ENCODE results near the gene EML4. TPM values are rescaled to one million over a fixed set of nuclear protein-coding genes. Genes with fewer than 3 reads are reported as not detected.

EML4 gene
- total RNA-seq, 1 experiment from 2014 or later, result 107 TPM

GRCh38 chr2:42198466-42198865 is 29.3 kb downstream of the EML4 start:
- TF ChIP-seq REST (IDR thresholded peaks at IDR 0.05; ENCODE audit: insufficient read depth in 1 of 2, low read depth in 2 of 2, low read length in 1 of 2) (no peak), CTCF (IDR thresholded peaks at IDR 0.05) (no peak), TCF7L2 (IDR thresholded peaks at IDR 0.05; ENCODE audit: low read depth, low read length) (no peak), SIN3A (IDR thresholded peaks at IDR 0.05; ENCODE audit: borderline replicate concordance, insufficient read depth, low read depth, low read length) (no peak), POLR2AphosphoS5 (IDR thresholded peaks at IDR 0.05; ENCODE audit: low read depth, low read length) (no peak)
- no peaks in the 10 kb centered on the region for H3K27me3 ChIP-seq (ENCODE audit: control insufficient read depth, insufficient read depth, low read length)
- in situ Hi-C loops (cut with HindIII; ENCODE audit: low pct_unique_long_range_greater_than_20kb, low sequenced_read_pairs), result no loop called here
- no peaks in the 10 kb centered on the region for H3K9me3 ChIP-seq (ENCODE audit: control insufficient read depth, insufficient read depth, low read depth, low read length)
- H3K4me3 ChIP-seq (ENCODE audit: low read depth in 2 of 2, low read length in 2 of 2), result no peak overlapping the region
- no peak for ATAC-seq
- ChIA-PET CTCF (no interaction called here), POLR2A (no interaction called here)
- DNase-seq (ENCODE audit: low read depth, low spot score), result no peak
- H3K27ac ChIP-seq (ENCODE audit: low read length), result no peak overlapping the region
- no TSS peak for BruUV-seq (replicated peaks)
- peaks cover 32% of the 10 kb centered on the region for H3K4me1 ChIP-seq (ENCODE audit: control insufficient read depth, insufficient read depth, low read length)
- intact Hi-C loops (cut with micrococcal nuclease; ENCODE audit: unreplicated experiment), result no loop called here
- H3K36me3 ChIP-seq (ENCODE audit: control insufficient read depth, insufficient read depth, low read length), result no peaks in the 10 kb centered on the region

GRCh38 chr2:42199002-42199401 is 29.8 kb downstream of the EML4 start:
- TF ChIP-seq SIN3A (IDR thresholded peaks at IDR 0.05; ENCODE audit: borderline replicate concordance, insufficient read depth, low read depth, low read length), result no peak
- TF ChIP-seq POLR2AphosphoS5 (IDR thresholded peaks at IDR 0.05; ENCODE audit: low read depth, low read length), result no peak
- TF ChIP-seq TCF7L2 (IDR thresholded peaks at IDR 0.05; ENCODE audit: low read depth, low read length), result no peak
- TF ChIP-seq REST (IDR thresholded peaks at IDR 0.05; ENCODE audit: insufficient read depth in 1 of 2, low read depth in 2 of 2, low read length in 1 of 2), result no peak
- no peak for TF ChIP-seq CTCF (IDR thresholded peaks at IDR 0.05)
- Histone ChIP-seq H3K9me3 (ENCODE audit: control insufficient read depth, insufficient read depth, low read depth, low read length) (no peaks in the 10 kb centered on the region), H3K27me3 (ENCODE audit: control insufficient read depth, insufficient read depth, low read length) (no peaks in the 10 kb centered on the region), H3K4me1 (ENCODE audit: control insufficient read depth, insufficient read depth, low read length) (peaks cover 27% of the 10 kb centered on the region), H3K36me3 (ENCODE audit: control insufficient read depth, insufficient read depth, low read length) (no peaks in the 10 kb centered on the region), H3K4me3 (ENCODE audit: low read depth in 2 of 2, low read length in 2 of 2) (no peak overlapping the region), H3K27ac (ENCODE audit: low read length) (no peak overlapping the region)
- in situ Hi-C loops (cut with HindIII; ENCODE audit: low pct_unique_long_range_greater_than_20kb, low sequenced_read_pairs), result no loop called here
- BruUV-seq (replicated peaks), result no TSS peak
- DNase-seq (ENCODE audit: low read depth, low spot score) (no peak), ATAC-seq (no peak)
- CTCF ChIA-PET, result no interaction called here
- POLR2A ChIA-PET, result no interaction called here
- intact Hi-C loops (cut with micrococcal nuclease; ENCODE audit: unreplicated experiment), result no loop called here

Measured in Panc1 (cell line).